ENCODE measurements around the gene CPXM2.

DNA sequence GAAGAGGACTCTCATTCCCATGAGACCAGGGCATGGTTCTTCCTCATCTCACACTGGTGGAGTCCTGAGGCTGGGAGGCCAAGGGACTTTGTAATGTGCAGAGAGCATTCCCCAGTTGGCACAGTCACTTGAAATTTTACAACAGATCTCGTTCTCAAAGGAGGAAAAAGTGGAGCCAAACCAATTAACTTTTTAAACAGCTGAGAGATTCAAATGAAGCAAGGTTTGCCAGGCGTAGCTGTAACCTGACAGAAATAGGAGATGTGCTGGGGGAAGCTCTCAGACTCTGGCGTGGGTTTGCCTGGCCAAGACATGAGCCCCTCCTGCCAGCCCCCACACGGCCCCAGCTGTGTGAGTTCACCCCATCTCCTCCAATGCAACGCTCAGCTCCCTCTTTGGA lies 12.0 kb upstream of the CPXM2 start:
- TF ChIP-seq, protein P1, sequence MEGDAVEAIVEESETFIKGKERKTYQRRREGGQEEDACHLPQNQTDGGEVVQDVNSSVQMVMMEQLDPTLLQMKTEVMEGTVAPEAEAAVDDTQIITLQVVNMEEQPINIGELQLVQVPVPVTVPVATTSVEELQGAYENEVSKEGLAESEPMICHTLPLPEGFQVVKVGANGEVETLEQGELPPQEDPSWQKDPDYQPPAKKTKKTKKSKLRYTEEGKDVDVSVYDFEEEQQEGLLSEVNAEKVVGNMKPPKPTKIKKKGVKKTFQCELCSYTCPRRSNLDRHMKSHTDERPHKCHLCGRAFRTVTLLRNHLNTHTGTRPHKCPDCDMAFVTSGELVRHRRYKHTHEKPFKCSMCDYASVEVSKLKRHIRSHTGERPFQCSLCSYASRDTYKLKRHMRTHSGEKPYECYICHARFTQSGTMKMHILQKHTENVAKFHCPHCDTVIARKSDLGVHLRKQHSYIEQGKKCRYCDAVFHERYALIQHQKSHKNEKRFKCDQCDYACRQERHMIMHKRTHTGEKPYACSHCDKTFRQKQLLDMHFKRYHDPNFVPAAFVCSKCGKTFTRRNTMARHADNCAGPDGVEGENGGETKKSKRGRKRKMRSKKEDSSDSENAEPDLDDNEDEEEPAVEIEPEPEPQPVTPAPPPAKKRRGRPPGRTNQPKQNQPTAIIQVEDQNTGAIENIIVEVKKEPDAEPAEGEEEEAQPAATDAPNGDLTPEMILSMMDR (conservative IDR thresholded peaks at IDR 0.05): no peak
- no peak for TF ChIP-seq ZFX (IDR thresholded peaks at IDR 0.05)
